ENCODE measurements around the gene MYOM1.

The MYOM1 gene

DNA sequence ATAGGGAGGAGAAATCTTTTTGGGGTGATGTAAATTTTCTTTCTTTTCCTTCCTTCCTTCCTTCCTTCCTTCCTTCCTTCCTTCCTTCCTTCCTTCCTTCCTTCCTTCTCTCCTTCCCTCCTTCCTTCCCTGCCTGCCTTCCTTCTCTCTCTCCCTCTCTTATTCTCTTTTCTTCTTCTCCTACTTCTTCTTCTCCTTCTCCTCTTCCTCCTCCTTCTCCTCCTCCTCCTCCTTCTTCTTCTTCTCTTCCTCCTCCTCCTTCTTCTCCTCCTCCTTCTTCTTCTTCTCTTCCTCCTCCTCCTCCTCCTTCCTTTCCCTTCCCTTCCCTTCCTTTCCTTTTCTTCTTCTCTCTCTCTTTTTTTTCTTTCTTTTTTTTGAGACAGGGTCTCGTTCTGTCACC lies 59.9 kb downstream of the MYOM1 start:
- peaks cover 5% of the 10 kb centered on the region for H3K36me3 Mint-ChIP-seq (ENCODE audit: insufficient read depth)

DNA sequence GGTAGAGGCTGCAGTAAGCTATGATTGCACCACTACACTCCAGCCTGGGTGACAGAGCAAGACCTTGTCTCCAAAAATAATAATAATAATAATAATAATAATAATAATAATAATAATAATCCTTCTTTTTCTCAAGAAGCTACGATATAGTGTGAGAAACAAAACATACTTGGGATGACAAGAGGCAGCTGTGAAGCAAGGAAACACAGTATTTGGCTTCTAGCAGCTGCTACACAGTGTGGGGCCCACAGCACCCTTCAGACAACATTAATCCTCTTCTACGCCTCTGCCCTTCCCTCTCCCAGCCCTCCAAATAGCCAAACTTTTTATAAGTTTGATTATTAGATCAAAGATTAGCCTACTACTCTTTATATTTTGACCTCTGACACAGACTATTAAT lies 62.2 kb downstream of the MYOM1 start:
- H3K9me3 Mint-ChIP-seq = no peaks in the 10 kb centered on the region
- no peak overlapping the region for H3K27ac Mint-ChIP-seq (ENCODE audit: low read depth)
- no peaks in the 10 kb centered on the region for H3K27me3 Mint-ChIP-seq
- ATAC-seq (replicated peaks; ENCODE audit: extremely low read depth, poor library complexity, severe bottlenecking) = no peak
- no peak for DNase-seq (ENCODE audit: low spot score in 2 of 2)
- no peak overlapping the region for H3K4me3 Mint-ChIP-seq
- H3K4me1 Mint-ChIP-seq = no peaks in the 10 kb centered on the region
- H3K36me3 Mint-ChIP-seq (ENCODE audit: insufficient read depth) = peaks cover under 1% of the 10 kb centered on the region

More for the DNA sequence above, 59.9 kb downstream of the MYOM1 start:
- Mint-ChIP-seq H3K27me3 (no peaks in the 10 kb centered on the region), H3K4me3 (no peak overlapping the region), H3K9me3 (no peaks in the 10 kb centered on the region), H3K4me1 (no peaks in the 10 kb centered on the region), H3K27ac (ENCODE audit: low read depth) (no peak overlapping the region)
- DNase-seq (ENCODE audit: low spot score in 2 of 2) = no peak
- no peak for ATAC-seq (replicated peaks; ENCODE audit: extremely low read depth, poor library complexity, severe bottlenecking)

DNA sequence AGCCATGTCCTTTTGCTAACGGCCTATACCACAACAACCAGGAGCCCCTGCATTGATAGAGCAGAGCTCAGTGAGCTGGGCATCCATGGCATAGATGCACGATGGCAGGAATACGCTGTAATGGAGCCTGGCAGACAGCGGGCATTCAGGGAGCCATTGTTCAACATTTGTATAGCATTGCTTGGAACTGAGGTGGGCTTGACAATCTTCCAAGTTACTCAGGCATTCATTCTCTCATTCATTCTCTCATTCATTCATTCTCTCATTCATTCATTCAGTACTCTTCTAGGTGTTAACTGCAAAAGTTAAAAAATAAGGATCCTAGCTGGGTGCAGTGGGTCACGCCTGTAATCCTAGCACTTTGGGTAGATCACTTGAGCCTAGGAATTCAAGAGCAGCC lies 62.7 kb downstream of the MYOM1 start:
- no peak for DNase-seq (ENCODE audit: low spot score in 2 of 2)
- no peaks in the 10 kb centered on the region for H3K4me1 Mint-ChIP-seq
- no peaks in the 10 kb centered on the region for H3K27me3 Mint-ChIP-seq
- H3K9me3 Mint-ChIP-seq = no peaks in the 10 kb centered on the region
- no peak overlapping the region for H3K27ac Mint-ChIP-seq (ENCODE audit: low read depth)
- ATAC-seq (replicated peaks; ENCODE audit: extremely low read depth, poor library complexity, severe bottlenecking) = no peak
- H3K4me3 Mint-ChIP-seq = no peak overlapping the region
- no peaks in the 10 kb centered on the region for H3K36me3 Mint-ChIP-seq (ENCODE audit: insufficient read depth)

DNA sequence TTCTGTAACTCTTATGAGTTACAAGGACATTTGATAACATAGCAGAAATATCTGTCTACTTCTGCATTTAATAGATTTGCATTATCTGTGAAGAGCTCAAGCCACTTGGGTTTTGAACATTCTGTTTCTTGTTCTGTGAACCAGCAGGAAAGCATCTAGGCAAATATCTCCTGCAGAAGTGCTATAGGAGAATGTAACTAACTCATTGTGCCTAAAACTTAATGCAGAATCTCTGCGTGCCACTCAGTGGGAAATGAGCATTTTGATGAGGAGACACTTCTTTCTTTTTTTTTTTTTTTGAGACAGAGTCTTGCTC lies 63.5 kb downstream of the MYOM1 start:
- H3K9me3 Mint-ChIP-seq = no peaks in the 10 kb centered on the region
- H3K4me1 Mint-ChIP-seq = no peaks in the 10 kb centered on the region
- H3K27ac Mint-ChIP-seq (ENCODE audit: low read depth) = no peak overlapping the region
- DNase-seq (ENCODE audit: low spot score in 2 of 2) = no peak
- H3K27me3 Mint-ChIP-seq = no peaks in the 10 kb centered on the region
- no peak overlapping the region for H3K4me3 Mint-ChIP-seq
- peaks cover 2% of the 10 kb centered on the region for H3K36me3 Mint-ChIP-seq (ENCODE audit: insufficient read depth)
- no peak for ATAC-seq (replicated peaks; ENCODE audit: extremely low read depth, poor library complexity, severe bottlenecking)

DNA sequence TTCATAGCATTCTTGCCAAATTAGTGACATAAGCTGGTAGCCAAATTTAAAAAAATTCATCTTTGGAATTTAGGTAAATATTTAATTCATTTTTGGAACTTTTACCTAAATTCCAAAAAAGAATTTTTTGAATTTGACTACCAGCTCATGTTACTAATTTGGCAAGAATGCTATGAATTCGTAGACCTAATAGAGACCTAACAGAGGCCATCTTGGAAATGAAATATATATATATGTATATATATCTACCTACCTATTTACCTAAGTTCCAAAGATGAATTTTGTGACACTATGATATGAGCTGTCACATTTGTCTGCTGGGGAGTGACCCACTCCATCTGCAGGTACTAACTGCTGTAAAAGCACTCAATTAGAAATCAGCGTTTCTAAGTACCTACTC lies 65.6 kb downstream of the MYOM1 start:
- Mint-ChIP-seq H3K4me1 (no peaks in the 10 kb centered on the region), H3K9me3 (no peaks in the 10 kb centered on the region), H3K27ac (ENCODE audit: low read depth) (no peak overlapping the region), H3K4me3 (no peak overlapping the region), H3K27me3 (no peaks in the 10 kb centered on the region), H3K36me3 (ENCODE audit: insufficient read depth) (peaks cover 2% of the 10 kb centered on the region)
- DNase-seq (ENCODE audit: low spot score in 2 of 2) = no peak
- no peak for ATAC-seq (replicated peaks; ENCODE audit: extremely low read depth, poor library complexity, severe bottlenecking)

DNA sequence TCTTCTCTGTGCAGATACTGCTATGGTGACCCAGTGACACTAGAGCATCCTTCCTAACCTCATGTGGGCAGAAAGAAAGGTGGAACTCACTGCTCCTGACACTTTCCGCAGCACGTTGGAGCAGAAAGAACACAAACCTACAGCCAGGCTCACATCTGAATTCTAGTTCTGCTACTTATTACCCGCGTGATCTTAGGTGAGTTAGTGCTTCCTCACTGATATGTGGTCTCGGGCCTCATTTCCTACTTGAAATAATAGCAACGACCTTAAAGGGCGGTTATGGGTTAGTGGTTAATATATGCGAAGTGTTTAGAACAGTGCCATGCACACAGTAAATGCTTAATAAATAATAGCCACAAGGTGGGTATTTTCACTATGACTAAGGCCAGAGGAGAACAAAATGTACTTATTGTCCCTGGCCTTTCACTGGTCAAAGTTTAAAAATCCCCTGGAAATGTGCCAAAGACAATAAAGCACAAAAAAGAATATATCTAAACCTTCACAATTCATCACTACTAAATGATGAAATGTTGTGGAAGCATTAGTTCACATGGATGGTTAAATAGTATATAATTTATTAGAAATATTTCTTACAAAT lies 66.6 kb downstream of the MYOM1 start:
- Mint-ChIP-seq H3K27me3 (no peaks in the 10 kb centered on the region), H3K36me3 (ENCODE audit: insufficient read depth) (peaks cover 4% of the 10 kb centered on the region), H3K9me3 (no peaks in the 10 kb centered on the region), H3K27ac (ENCODE audit: low read depth) (no peak overlapping the region), H3K4me1 (no peaks in the 10 kb centered on the region), H3K4me3 (no peak overlapping the region)
- ATAC-seq (replicated peaks; ENCODE audit: extremely low read depth, poor library complexity, severe bottlenecking) (no peak), DNase-seq (ENCODE audit: low spot score in 2 of 2) (no peak)

DNA sequence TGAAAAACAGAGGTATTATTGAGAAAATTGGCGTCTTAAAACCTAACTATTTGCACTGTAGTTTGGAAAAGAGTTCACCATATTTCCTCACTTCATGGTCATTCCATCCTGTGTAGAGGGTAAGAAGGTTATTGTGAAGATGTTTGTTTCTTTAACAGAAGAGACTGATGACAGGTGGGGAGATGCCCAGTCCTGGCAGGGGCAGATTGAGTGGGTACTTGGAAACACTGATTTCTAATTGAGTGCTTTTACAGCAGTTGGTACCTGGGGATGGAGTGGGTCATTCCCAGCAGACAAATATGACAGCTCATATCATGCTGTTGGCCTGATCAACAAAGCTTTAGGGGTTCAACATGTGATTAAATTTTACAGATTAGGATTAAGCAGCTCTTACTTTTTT lies 67.5 kb downstream of the MYOM1 start:
- H3K27ac Mint-ChIP-seq (ENCODE audit: low read depth) = no peak overlapping the region
- no peaks in the 10 kb centered on the region for H3K9me3 Mint-ChIP-seq
- no peak overlapping the region for H3K4me3 Mint-ChIP-seq
- DNase-seq (ENCODE audit: low spot score in 2 of 2) (no peak), ATAC-seq (replicated peaks; ENCODE audit: extremely low read depth, poor library complexity, severe bottlenecking) (no peak)
- peaks cover 4% of the 10 kb centered on the region for H3K36me3 Mint-ChIP-seq (ENCODE audit: insufficient read depth)
- H3K4me1 Mint-ChIP-seq = no peaks in the 10 kb centered on the region
- H3K27me3 Mint-ChIP-seq = no peaks in the 10 kb centered on the region

DNA sequence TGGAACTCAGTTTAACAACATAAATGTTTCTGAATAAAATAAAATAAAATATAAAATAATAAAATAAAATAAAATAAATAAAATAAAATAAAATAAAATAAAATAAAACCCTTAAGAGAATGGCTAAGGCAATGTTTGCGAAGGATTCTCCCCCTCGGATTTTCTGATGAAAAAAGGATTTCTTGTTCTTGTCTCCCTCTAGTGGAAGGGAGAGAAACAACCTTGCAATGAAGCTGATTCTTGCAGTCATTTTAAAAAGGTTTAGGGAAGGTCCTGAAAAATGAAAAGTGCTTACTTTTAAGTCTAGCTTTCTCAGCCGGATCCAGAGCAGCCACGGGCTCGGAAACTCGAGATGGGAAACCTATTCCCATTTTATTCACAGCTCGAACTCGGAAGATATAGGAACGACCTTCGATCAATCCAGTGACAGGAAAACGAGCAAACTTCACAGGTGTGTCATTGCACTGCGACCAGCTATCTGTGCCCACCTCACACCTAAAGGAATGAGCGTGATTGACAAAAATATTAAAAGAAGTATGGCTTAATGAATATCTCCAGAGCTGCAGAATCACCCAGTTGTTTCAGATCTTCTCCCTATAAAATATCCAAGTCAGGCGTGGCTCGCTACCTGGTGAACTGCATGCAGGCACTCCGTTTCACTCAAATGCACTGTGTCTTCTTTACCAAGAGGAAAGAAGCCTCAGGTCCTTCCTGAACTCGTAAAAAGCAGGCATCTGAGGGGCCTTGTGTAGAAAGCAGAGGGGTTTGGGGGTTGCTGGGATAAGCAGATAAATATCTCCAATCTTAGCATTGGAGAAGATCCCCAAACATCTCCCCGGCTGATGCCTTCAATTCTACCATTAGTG lies 68.1 kb downstream of the MYOM1 start:
- Mint-ChIP-seq H3K9me3 (no peaks in the 10 kb centered on the region), H3K36me3 (ENCODE audit: insufficient read depth) (peaks cover 4% of the 10 kb centered on the region), H3K4me1 (no peaks in the 10 kb centered on the region), H3K27me3 (no peaks in the 10 kb centered on the region), H3K4me3 (no peak overlapping the region), H3K27ac (ENCODE audit: low read depth) (no peak overlapping the region)
- DNase-seq (ENCODE audit: low spot score in 2 of 2) (no peak), ATAC-seq (replicated peaks; ENCODE audit: extremely low read depth, poor library complexity, severe bottlenecking) (no peak)

DNA sequence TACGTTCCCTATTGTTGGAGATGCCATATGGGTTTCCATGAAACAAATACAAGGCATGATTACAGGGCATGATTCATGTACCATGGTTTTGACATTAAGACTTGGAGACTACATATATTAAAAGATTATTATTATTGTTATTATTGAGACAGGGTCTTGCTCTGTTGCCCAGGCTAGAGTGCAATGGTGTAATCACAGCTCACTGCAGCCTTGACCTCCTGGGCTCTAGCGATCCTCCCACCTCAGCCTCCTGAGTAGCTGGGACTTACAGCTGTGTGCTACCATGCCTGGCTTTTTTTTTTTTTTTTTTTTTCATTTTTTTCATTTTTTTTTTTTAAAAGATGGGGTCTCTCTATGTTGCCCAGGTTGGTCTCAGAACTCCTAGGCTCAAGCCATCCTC lies 69.1 kb downstream of the MYOM1 start:
- H3K27ac Mint-ChIP-seq (ENCODE audit: low read depth) = no peak overlapping the region
- ATAC-seq (replicated peaks; ENCODE audit: extremely low read depth, poor library complexity, severe bottlenecking) (no peak), DNase-seq (ENCODE audit: low spot score in 2 of 2) (no peak)
- H3K9me3 Mint-ChIP-seq = no peaks in the 10 kb centered on the region
- no peaks in the 10 kb centered on the region for H3K4me1 Mint-ChIP-seq
- peaks cover 4% of the 10 kb centered on the region for H3K36me3 Mint-ChIP-seq (ENCODE audit: insufficient read depth)
- H3K27me3 Mint-ChIP-seq = no peaks in the 10 kb centered on the region
- no peak overlapping the region for H3K4me3 Mint-ChIP-seq

DNA sequence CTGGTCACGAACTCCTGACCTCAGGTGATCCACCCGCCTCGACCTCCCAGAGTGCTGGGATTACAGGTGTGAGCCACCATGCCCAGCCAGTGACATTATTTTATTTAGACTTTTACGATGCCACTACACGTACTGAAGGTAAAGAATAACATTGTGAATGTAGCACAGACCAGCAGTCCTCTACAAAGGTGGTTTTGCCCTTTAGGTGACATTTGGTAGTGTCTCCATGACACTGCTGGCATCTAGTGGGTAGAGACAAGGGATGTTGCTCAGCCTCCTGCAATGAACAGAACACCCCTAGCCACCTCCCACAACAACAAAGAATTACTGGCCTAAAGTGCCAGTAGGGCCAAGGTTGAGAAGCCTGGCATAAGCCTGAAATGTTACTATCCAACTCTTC lies 69.5 kb downstream of the MYOM1 start:
- H3K9me3 Mint-ChIP-seq = no peaks in the 10 kb centered on the region
- no peaks in the 10 kb centered on the region for H3K27me3 Mint-ChIP-seq
- ATAC-seq (replicated peaks; ENCODE audit: extremely low read depth, poor library complexity, severe bottlenecking) = no peak
- H3K4me1 Mint-ChIP-seq = no peaks in the 10 kb centered on the region
- no peak overlapping the region for H3K4me3 Mint-ChIP-seq
- H3K36me3 Mint-ChIP-seq (ENCODE audit: insufficient read depth) = peaks cover 4% of the 10 kb centered on the region
- no peak overlapping the region for H3K27ac Mint-ChIP-seq (ENCODE audit: low read depth)
- no peak for DNase-seq (ENCODE audit: low spot score in 2 of 2)

DNA sequence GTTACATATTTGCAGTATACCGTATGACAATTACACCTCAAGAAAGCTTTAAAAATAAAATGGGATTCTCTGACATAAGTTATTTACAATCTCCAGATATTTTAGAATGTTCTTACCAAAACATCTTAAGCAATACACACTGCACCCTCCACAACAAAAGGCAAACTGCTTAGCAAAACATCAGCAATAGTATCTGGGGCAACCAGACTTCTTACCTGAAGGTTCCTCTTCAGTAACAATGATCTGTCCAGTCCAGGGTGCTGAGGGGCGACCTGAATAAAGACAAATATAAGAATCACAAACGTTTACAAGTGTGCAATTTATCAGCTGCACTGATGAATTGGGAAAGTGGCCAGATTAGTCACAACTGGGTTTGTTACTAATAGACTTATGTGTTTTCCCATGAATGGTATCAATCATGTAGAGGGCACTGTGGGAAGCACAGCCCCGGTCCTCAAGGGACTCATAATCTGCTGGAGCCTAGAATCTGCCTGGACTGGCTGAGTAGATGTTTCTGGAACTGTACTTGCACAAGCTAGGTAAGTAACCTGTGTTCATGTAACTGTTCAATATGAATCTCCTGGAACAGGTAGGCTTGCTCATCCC lies 70.7 kb downstream of the MYOM1 start:
- no peak for ATAC-seq (replicated peaks; ENCODE audit: extremely low read depth, poor library complexity, severe bottlenecking)
- peaks cover 4% of the 10 kb centered on the region for H3K36me3 Mint-ChIP-seq (ENCODE audit: insufficient read depth)
- H3K9me3 Mint-ChIP-seq = no peaks in the 10 kb centered on the region
- H3K27me3 Mint-ChIP-seq = no peaks in the 10 kb centered on the region
- no peak overlapping the region for H3K4me3 Mint-ChIP-seq
- H3K4me1 Mint-ChIP-seq = no peaks in the 10 kb centered on the region
- no peak for DNase-seq (ENCODE audit: low spot score in 2 of 2)
- no peak overlapping the region for H3K27ac Mint-ChIP-seq (ENCODE audit: low read depth)

DNA sequence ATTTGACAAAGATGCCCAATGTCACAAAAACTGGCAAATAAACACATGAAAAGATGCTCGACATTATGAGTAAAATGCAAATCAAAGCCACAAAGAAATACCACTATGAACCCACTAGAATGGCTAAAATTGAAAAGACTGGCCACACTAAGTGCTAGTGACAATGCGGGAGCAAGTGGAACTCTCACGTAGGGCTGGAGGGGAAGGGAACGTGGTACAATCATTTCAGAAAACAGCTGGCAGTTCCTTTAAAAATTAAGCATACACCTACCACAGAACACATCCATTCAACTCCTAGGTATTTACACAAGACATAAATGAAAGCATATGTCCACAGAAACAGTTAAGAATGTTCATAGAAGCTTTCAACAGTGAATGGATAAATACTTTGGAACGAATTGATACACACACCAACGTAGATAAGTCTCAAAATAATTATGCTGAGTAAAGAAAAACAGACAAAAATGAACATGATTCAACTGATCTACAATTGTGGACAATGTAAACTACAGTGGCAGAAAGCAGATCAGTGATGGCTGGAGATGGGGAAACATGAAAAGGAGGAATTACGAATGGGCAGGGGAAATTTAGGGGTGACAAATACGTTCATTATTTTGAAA lies 71.7 kb downstream of the MYOM1 start:
- Mint-ChIP-seq H3K27ac (ENCODE audit: low read depth) (no peak overlapping the region), H3K36me3 (ENCODE audit: insufficient read depth) (peaks cover 4% of the 10 kb centered on the region), H3K4me1 (no peaks in the 10 kb centered on the region), H3K27me3 (no peaks in the 10 kb centered on the region), H3K9me3 (no peaks in the 10 kb centered on the region), H3K4me3 (no peak overlapping the region)
- ATAC-seq (replicated peaks; ENCODE audit: extremely low read depth, poor library complexity, severe bottlenecking) = no peak
- no peak for DNase-seq (ENCODE audit: low spot score in 2 of 2)
